Vagina (tissue), 2 donors: Measurements from ENCODE around the gene WDR1.

Experiments
- POLR2A ChIP-seq, 2 donors: fragments of 450-650 bp; IDR thresholded peaks; one replicate each; pipeline ENCODE4 v1.6.1; 2017; ENCODE audit warnings: antibody characterized with exemption in 2 of 2, mild to moderate bottlenecking in 2 of 2, moderate library complexity in 2 of 2
- POLR2AphosphoS5 ChIP-seq, 2 donors: sonication (generic); formaldehyde crosslinking; IDR thresholded peaks; one replicate each; pipeline ENCODE4 v1.9.0; 2017; ENCODE audit warnings: antibody characterized with exemption in 2 of 2, mild to moderate bottlenecking in 2 of 2, low read depth in 1 of 2; ENCODE audit not compliant: insufficient read depth in 1 of 2

DNA sequence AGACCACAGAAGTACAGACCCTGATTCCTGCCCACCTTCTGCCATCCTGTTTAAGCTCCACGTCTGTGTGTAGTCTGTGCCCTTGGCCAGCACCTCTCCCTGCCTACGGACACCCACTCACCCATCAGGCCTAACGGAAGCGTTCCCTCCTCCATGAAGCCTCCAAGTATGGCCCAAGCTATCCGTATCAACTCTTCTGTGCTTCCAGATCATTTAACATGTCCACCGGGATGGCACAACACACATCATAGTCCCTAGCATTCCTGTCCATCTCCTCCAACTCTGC, 11.7 kb downstream of the WDR1 start:
- TF ChIP-seq POLR2AphosphoS5 (IDR thresholded peaks at IDR 0.05; ENCODE audit: insufficient read depth in 1 of 2, low read depth in 1 of 2) (no peak), POLR2A (IDR thresholded peaks at IDR 0.05) (no peak)
